Spleen (tissue), 7 donors: Measurements from ENCODE around the gene CXCL16.

Source experiments
- POLR2A ChIP-seq, 3 donors: fragments of 450-650 bp; IDR thresholded peaks; one replicate each; pipeline ENCODE4 v1.5.1; 2017; ENCODE audit warnings: antibody characterized with exemption in 3 of 3, mild to moderate bottlenecking in 1 of 3
- POLR2AphosphoS5 ChIP-seq, 3 donors: sonication (generic); formaldehyde crosslinking; IDR thresholded peaks; one replicate each; pipeline ENCODE4 v1.5.1; 2017; ENCODE audit warnings: antibody characterized with exemption in 3 of 3
- TF ChIP-seq, protein P1 (sequence below), 11 experiments: fragments of 200-600 bp in 7 of 11; fragments of 450-650 bp in 4 of 11; sonication (generic) in 4 of 11; IDR thresholded peaks in 8 of 11; conservative IDR thresholded peaks in 3 of 11; 1 replicate in 7 of 11; 2 replicates in 4 of 11; pipeline versions ENCODE4 v1.4.0 to v1.8.0; 2016 to 2021; ENCODE audit warnings: antibody characterized with exemption in 11 of 11, inconsistent platforms in 4 of 11, mild to moderate bottlenecking in 1 of 11
- donor health status: DM: no; HTN: no; CAD: no; lungs with moderate emphysema.
- donor health status: DM: no; HTN: no; CAD: no.
- donor health status: DM: no; HTN: no; CAD: no.

GRCh38 chr17:4715063-4715744 is 24.5 kb downstream of the CXCL16 start:
- no peak for TF ChIP-seq POLR2A (IDR thresholded peaks at IDR 0.05)
- TF ChIP-seq, protein P1, sequence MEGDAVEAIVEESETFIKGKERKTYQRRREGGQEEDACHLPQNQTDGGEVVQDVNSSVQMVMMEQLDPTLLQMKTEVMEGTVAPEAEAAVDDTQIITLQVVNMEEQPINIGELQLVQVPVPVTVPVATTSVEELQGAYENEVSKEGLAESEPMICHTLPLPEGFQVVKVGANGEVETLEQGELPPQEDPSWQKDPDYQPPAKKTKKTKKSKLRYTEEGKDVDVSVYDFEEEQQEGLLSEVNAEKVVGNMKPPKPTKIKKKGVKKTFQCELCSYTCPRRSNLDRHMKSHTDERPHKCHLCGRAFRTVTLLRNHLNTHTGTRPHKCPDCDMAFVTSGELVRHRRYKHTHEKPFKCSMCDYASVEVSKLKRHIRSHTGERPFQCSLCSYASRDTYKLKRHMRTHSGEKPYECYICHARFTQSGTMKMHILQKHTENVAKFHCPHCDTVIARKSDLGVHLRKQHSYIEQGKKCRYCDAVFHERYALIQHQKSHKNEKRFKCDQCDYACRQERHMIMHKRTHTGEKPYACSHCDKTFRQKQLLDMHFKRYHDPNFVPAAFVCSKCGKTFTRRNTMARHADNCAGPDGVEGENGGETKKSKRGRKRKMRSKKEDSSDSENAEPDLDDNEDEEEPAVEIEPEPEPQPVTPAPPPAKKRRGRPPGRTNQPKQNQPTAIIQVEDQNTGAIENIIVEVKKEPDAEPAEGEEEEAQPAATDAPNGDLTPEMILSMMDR (IDR thresholded peaks at IDR 0.05 in 8 of 11, conservative IDR thresholded peaks at IDR 0.05 in 3 of 11): no peak
- peak; percentile 67 to 76 (median 75) for TF ChIP-seq POLR2AphosphoS5 (IDR thresholded peaks at IDR 0.05)
